Ovary (tissue), 9 donors: ENCODE results near the gene CFAP97D1. TPM values are rescaled to one million over a fixed set of nuclear protein-coding genes. Genes with fewer than 3 reads are reported as not detected.

ENCODE experiments used
- DNase-seq, 5 donors: peaks; one replicate each; pipeline ENCODE4 v3.0.0-alpha.2; 2019 to 2020
- H3K27ac ChIP-seq, 2 donors: fragments of 200-600 bp; one replicate each; pipeline versions ENCODE4 v1.5.1 to v1.8.0; 2019 to 2022
- H3K27me3 ChIP-seq: fragments of 200-600 bp; one replicate; pipeline ENCODE4 v1.8.0; 2022
- H3K36me3 ChIP-seq: fragments of 200-600 bp; sonication (generic); one replicate; pipeline ENCODE4 v1.5.1; 2019
- H3K4me1 ChIP-seq: one replicate; pipeline ENCODE4 v1.8.1; 2013; ENCODE audit warnings: mild to moderate bottlenecking, moderate library complexity; ENCODE audit not compliant: insufficient read depth
- H3K4me3 ChIP-seq: fragments of 200-600 bp; sonication (generic); one replicate; pipeline ENCODE4 v1.5.1; 2017
- H3K9me3 ChIP-seq, 2 donors: fragments of 200-600 bp in 1 of 2; sonication (generic) in 1 of 2; one replicate each; pipeline versions ENCODE4 v1.5.1 to v1.8.1; 2013 to 2019; ENCODE audit warnings: mild to moderate bottlenecking in 1 of 2, moderate library complexity in 1 of 2
- EP300 ChIP-seq: sonication (generic); formaldehyde crosslinking; IDR thresholded peaks from one replicate; pipeline ENCODE4 v1.6.1; 2017; ENCODE audit warnings: antibody characterized with exemption
- POLR2A ChIP-seq: fragments of 450-650 bp; IDR thresholded peaks from one replicate; pipeline ENCODE4 v1.6.1; 2017; ENCODE audit warnings: antibody characterized with exemption, mild to moderate bottlenecking, moderate library complexity
- WGBS, 3 donors: extraction: QIAGEN DNeasy Blood & Tissue Kit in 1 of 3; methylation state at CpG; one replicate each; pipeline versions ENCODE4 v1.1.5 to v1.1.7; 2013 to 2017; 5-methylcytosine and 5-hydroxymethylcytosine counted together
- intact Hi-C, 4 donors: fragments of 100-400 bp; cut with DNase I; formaldehyde crosslinking; loops; one replicate each; pipeline versions ENCODE4 v1.11.0 to v1.15.1; 2022 to 2023
- polyA plus RNA-seq, 2 donors: library from polyadenylated mRNA; stranded (reverse); fragments of 200-250 nt in 1 of 2; fragments of 350-450 nt in 1 of 2; fragmentation: Illumina TruSeq in 1 of 2; extraction: RNeasy Lipid Tissue Mini Kit (QIAGEN cat#74804) in 1 of 2; gene quantifications; one replicate each; pipeline ENCODE4 v1.2.3, GENCODE V29; 2013 to 2014
- total RNA-seq, 7 donors: library from RNA; depleted of rRNA in 2 of 7; stranded (reverse); fragments of >200 nt in 2 of 7; fragmentation: NEBNext Ultra II Directional in 3 of 7; extraction: Animal tissue kit (Norgen Biotek cat#: 25700) in 3 of 7; gene quantifications; one replicate each; pipeline versions ENCODE4 v1.1.0 to v1.2.4, GENCODE V29; 2016 to 2023
- TF ChIP-seq, protein P1 (sequence below), 3 donors: fragments of 450-650 bp in 2 of 3; fragments of 200-600 bp in 1 of 3; IDR thresholded peaks; one replicate each; pipeline versions ENCODE4 v1.5.1 to v1.8.0; 2016 to 2022; ENCODE audit warnings: antibody characterized with exemption in 3 of 3, mild to moderate bottlenecking in 1 of 3
- donor health status: DM: no; HTN: no; CAD: no; lungs with moderate emphysema.
- donor health status: DM: no; HTN: no; CAD: no.
- donor health status: Bipolar disorder and iron deficiency.
- donor health status: DM: yes; HTN: yes; CAD: no.
- donor health status: DM: no; HTN: no; CAD: no.
- donor health status: DM: yes; HTN: yes; CAD: no.

CFAP97D1 gene
- total and polyA plus RNA-seq, 9 donors = 0.15 TPM; not detected in 8

GRCh38 chr17:43822570-43823190 is 42.4 kb downstream of the CFAP97D1 start:
- H3K27ac ChIP-seq = no peak overlapping the region
- no peaks in the 10 kb centered on the region for H3K27me3 ChIP-seq
- no peaks in the 10 kb centered on the region for H3K36me3 ChIP-seq
- 83 to 95% (median 90%) methylated on average over 5 of the region's 5 CpGs for WGBS, 3 donors
- H3K4me3 ChIP-seq = no peak overlapping the region
- DNase-seq = no peak
- H3K4me1 ChIP-seq = no peaks in the 10 kb centered on the region
- TF ChIP-seq, protein P1, sequence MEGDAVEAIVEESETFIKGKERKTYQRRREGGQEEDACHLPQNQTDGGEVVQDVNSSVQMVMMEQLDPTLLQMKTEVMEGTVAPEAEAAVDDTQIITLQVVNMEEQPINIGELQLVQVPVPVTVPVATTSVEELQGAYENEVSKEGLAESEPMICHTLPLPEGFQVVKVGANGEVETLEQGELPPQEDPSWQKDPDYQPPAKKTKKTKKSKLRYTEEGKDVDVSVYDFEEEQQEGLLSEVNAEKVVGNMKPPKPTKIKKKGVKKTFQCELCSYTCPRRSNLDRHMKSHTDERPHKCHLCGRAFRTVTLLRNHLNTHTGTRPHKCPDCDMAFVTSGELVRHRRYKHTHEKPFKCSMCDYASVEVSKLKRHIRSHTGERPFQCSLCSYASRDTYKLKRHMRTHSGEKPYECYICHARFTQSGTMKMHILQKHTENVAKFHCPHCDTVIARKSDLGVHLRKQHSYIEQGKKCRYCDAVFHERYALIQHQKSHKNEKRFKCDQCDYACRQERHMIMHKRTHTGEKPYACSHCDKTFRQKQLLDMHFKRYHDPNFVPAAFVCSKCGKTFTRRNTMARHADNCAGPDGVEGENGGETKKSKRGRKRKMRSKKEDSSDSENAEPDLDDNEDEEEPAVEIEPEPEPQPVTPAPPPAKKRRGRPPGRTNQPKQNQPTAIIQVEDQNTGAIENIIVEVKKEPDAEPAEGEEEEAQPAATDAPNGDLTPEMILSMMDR (IDR thresholded peaks at IDR 0.05) = no peak
- no peak for TF ChIP-seq EP300
- no peak for TF ChIP-seq POLR2A
- H3K9me3 ChIP-seq = no peaks in the 10 kb centered on the region
- intact Hi-C loops = no loop called here

- Histone ChIP-seq H3K4me1 (no peaks in the 10 kb centered on the region), H3K27me3 (no peaks in the 10 kb centered on the region), H3K27ac (no peak overlapping the region), H3K4me3 (no peak overlapping the region), H3K36me3 (no peaks in the 10 kb centered on the region), H3K9me3 (no peaks in the 10 kb centered on the region)
- no peak for TF ChIP-seq EP300
- TF ChIP-seq, protein P1 (IDR thresholded peaks at IDR 0.05) = no peak
- 87 to 88% (median 88%) methylated on average over 10 of the region's 10 CpGs for WGBS, 3 donors
- no peak for DNase-seq
- intact Hi-C loops = no loop called here
These were observed 43.3 kb downstream of the CFAP97D1 start for GRCh38 chr17:43823350-43824084.

DNA sequence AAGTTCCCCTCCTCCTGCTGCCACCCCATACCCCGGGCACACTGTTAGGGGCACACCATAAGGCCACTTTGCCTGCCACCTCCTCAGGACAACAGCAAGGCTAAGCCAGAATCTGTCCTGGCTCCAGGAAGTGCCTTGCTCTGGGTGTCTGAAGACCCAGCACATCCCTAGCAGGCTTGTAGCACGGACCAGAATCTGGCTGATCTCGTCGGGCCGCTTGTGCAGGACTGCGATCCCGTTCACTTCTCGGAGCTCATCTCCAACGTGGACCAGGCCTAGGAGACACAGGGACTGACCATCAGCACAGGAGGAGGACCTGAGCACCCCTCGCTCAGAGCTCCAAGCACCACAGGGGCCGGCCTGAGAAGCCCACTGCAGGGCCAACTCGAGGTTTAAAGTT is 45.3 kb downstream of the CFAP97D1 start:
- Histone ChIP-seq H3K27ac (no peak overlapping the region), H3K36me3 (no peaks in the 10 kb centered on the region), H3K9me3 (no peaks in the 10 kb centered on the region), H3K4me1 (no peaks in the 10 kb centered on the region), H3K4me3 (no peak overlapping the region), H3K27me3 (no peaks in the 10 kb centered on the region)
- 91 to 95% (median 95%) methylated on average over 9 to 12 of the region's 12 CpGs for WGBS, 3 donors
- no peak for TF ChIP-seq POLR2A
- TF ChIP-seq EP300 = no peak
- TF ChIP-seq, protein P1 (IDR thresholded peaks at IDR 0.05) = no peak
- intact Hi-C loops = no loop called here
- DNase-seq = no peak

- intact Hi-C loops = no loop called here
- DNase-seq = no peak
These were observed 46.0 kb downstream of the CFAP97D1 start for GRCh38 chr17:43826206-43826605.

More at GRCh38 chr17:43826206-43826605, 46.0 kb downstream of the CFAP97D1 start:
- TF ChIP-seq, protein P1 (IDR thresholded peaks at IDR 0.05) = no peak
- TF ChIP-seq EP300 (no peak), POLR2A (no peak)
- H3K27me3 ChIP-seq = no peaks in the 10 kb centered on the region
- 92 to 95% (median 94%) methylated on average over 7 of the region's 7 CpGs for WGBS, 3 donors
- no peaks in the 10 kb centered on the region for H3K4me1 ChIP-seq
- no peak overlapping the region for H3K27ac ChIP-seq
- H3K4me3 ChIP-seq = no peak overlapping the region
- H3K36me3 ChIP-seq = no peaks in the 10 kb centered on the region
- no peaks in the 10 kb centered on the region for H3K9me3 ChIP-seq
